Endothelial cell of hepatic sinusoid (primary cell): ENCODE data around the gene HTR3C.
"Not testable (repeated sequence)": the region's sequence is repeated elsewhere in the genome, so short reads cannot be mapped to it uniquely, and the experiment has no call there.

Source experiments
- in situ Hi-C: cut with HindIII; loops from 2 replicates; pipeline ENCODE4 v1.10.0; 2017; ENCODE audit warnings: low sequenced_read_pairs

The HTR3C gene

GRCh38 chr3:184029443-184029842 is 23.4 kb upstream of the HTR3C start:
- in situ Hi-C loops: no loop called here

DNA sequence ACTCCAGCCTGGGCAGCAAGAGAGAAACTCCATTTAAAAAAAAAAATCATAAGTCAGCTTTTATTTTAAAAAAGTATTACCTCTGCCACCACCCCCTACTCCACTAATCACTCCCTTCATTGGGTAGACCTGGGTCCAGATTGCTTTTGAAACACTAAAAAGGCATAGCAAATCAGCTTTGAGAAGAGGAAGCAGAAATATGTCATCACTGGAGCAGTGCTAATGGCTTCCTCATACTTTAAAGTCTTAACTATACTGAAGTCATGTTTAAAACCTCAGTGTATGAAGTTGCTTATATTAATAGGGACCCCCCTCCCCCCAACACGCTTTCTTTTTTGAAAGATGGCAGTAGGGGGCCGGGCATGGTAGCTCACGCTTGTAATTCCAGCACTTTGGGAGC is 22.3 kb upstream of the HTR3C start:
- in situ Hi-C loops: no loop called here

DNA sequence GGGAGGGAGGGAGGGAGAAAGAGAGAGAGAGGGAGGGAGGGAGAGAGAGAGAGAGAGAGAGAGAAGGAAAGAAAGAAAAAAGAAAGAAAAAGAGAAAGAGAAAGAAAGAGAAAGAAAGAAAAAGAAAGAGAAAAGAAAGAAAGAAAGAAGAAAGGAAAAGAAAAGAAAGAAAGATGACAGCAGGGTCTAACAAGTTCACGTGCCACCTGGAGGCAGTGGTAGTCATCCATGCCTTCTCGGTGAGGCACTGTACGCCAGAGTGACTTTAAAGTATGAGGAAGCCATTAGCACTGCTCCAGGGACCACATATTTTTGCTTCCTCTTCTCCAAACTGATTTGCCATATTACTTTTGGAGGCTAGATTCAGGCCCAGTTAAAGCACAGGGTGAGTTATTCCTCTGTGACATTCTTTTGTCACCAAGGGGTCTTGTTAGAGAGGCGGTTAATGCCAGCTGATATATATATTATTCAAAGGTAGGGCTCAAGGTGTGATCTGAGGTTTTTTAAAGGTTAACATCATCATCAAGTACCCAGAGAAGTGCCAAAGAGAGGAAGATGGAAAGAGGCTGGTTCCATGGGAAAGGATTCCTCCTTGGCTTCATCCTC is 21.6 kb upstream of the HTR3C start, which contains the start of gene HTR3D:
TSS of gene HTR3D (plus strand) at position 556 of the 606 bp plus-strand sequence. CDS start at position 556, 0 bp downstream.
- in situ Hi-C loops: no loop called here

- in situ Hi-C loops: no loop called here
Observed at GRCh38 chr3:184037816-184038215, 15.0 kb upstream of the HTR3C start.

DNA sequence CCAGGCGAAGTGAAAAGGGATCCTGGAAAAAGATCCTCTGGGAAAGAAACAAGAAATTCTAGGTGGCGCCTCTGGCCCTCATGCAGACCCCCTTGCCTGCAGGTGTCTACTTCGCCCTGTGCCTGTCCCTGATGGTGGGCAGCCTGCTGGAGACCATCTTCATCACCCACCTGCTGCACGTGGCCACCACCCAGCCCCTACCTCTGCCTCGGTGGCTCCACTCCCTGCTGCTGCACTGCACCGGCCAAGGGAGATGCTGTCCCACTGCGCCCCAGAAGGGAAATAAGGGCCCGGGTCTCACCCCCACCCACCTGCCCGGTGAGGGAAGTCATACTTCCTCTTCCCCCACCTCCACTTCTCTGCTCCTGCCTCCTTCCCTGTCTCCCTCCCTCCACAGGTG is 14.5 kb upstream of the HTR3C start:
- in situ Hi-C loops: not testable (repeated sequence)

DNA sequence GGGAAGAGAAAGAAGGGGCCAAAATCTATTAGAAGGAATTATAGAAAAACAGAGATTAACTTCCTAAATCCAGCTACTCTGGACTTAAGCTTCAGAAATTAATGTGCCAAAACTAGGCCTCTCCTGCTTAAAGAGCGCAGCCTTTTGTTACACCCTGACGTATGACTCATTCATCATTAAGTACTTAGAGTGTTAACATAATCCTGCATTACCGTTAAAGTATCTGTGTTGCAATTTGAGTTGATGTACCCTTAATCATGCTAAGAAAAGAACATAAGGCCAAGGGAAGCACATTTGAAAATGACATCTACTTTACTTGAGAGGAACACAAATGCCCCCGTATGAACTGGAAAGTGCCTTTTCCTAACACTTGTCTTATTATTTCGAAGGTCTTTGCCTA is 13.4 kb upstream of the HTR3C start:
- in situ Hi-C loops: no loop called here

DNA sequence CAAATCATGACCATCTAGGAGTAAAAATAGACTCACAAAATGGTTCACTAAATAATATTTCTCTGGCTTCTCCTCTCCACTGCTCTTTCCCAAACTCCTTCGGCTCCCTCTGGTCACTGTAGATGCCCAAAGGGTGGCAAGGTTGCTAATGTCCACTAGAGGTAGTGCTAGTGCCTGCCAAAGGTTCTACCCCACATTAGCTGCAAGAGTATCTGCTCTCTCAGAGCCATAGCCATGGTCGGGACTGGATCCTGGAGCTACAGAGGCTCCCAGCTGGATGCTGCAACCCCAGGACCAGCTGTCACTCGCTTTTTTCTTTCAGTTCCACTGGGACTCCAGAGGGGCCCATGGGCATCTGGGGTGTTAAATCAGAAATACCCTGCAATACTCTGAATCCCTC is 12.8 kb upstream of the HTR3C start:
- in situ Hi-C loops: no loop called here

- in situ Hi-C loops: no loop called here
Observed at GRCh38 chr3:184042617-184043016, 10.2 kb upstream of the HTR3C start.

DNA sequence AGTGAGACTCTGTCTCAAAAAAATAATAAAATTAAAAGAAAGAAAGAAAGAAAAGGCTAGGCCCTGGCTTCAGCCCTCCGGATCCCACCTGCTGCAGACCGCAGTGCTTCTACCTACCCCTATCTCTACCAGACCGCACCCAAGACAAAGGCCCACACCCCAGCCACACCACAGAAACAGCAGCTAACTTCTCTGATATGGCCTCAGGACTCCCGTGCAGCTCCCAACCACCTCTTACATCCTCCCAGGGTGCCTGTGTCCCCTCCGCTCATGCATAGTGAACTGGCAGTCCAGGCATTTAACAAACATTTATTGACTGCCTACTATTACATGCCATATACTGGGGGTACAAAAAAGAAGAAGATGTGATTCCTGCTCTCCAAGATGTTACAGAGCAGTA is 6.9 kb upstream of the HTR3C start:
- in situ Hi-C loops: no loop called here

- in situ Hi-C loops: loop anchor here (5.0 kb wide), 1 partner anchor 73 kb away; no protein-coding TSS in a partner anchor
Observed at GRCh38 chr3:184050217-184050847, 2.5 kb upstream of the HTR3C start.

DNA sequence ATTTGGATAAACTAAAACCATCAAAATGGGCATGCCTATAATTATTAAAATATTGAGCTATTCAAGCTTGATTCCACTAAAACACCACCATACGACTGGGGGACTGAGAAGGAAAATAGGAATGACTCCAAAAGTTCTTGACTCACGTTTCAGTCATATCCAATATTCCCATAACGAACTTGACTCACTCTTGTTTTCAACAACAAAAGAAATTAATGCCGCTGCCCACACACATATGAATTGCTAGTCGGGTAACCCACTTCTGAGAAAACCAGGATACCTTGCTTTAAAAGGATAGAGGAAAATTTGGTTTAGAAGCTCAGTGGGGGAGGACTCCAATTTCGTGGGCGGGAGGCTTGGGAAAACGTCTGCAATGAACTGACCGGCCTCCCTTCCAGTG is 5.2 kb downstream of the HTR3C start:
- in situ Hi-C loops: no loop called here

DNA sequence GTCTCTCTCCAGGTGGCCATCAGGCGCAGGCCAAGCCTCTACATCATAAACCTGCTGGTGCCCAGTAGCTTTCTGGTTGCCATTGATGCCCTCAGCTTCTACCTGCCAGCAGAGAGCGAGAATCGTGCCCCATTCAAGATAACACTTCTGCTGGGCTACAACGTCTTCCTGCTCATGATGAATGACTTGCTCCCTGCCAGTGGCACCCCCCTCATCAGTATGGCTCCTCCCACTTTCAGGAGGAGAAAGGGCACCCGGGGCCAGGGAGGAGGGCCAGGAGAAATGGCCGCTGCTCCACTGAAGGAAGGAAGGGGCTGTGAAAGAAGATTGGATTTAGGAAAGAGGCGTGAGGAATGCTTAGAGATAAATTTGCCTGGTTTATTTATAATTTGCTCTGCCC is 6.6 kb downstream of the HTR3C start:
- in situ Hi-C loops: no loop called here

GRCh38 chr3:184062637-184063036 is 9.8 kb downstream of the HTR3C start:
- in situ Hi-C loops: no loop called here

DNA sequence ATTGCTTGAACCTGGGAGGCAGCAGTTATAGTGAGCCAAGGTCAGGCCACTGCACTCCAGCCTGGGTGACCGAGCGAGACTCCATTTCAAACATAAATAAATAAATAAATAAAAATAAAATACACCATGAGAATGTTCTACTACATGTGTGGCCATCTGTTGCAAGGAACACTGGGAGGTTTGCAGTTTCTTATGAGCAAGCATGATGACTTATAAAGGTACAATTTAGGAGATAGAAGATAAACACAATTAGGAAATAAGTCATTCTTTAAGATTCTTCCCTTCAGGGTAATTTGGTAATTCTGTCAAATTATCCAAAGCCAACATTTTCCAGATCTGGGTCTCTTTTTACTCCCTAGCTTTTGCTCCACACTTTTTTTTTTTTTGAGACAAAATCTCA is 13.4 kb downstream of the HTR3C start:
- in situ Hi-C loops: no loop called here

GRCh38 chr3:184067573-184068055 is 14.8 kb downstream of the HTR3C start:
- in situ Hi-C loops: no loop called here

GRCh38 chr3:184068344-184068743 is 15.5 kb downstream of the HTR3C start:
- in situ Hi-C loops: no loop called here

DNA sequence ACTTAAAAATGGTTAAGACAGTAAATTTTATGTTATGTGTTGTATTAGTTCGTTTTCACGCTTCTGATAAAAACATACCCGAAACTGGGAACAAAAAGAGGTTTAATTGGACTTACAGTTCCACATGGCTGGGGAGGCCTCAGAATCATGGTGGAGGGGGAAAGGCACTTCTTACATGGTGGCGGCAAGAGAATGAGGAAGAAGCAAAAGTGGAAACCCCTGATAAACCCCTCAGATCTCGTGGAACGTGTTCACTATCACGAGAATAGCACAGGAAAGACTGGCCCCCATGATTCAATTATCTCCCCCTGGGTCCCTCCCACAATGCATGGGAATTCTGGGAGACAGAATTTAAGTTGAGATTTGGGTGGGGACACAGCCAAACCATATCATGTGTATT is 18.3 kb downstream of the HTR3C start:
- in situ Hi-C loops: loop anchor here (5.0 kb wide), 1 partner anchor 36 kb away; no protein-coding TSS in a partner anchor

- in situ Hi-C loops: loop anchor here (5.0 kb wide), 1 partner anchor 34 kb away; no protein-coding TSS in a partner anchor
Observed at GRCh38 chr3:184073621-184074020, 20.8 kb downstream of the HTR3C start.

- in situ Hi-C loops: no loop called here
Observed at GRCh38 chr3:184075901-184076300, 23.1 kb downstream of the HTR3C start.

DNA sequence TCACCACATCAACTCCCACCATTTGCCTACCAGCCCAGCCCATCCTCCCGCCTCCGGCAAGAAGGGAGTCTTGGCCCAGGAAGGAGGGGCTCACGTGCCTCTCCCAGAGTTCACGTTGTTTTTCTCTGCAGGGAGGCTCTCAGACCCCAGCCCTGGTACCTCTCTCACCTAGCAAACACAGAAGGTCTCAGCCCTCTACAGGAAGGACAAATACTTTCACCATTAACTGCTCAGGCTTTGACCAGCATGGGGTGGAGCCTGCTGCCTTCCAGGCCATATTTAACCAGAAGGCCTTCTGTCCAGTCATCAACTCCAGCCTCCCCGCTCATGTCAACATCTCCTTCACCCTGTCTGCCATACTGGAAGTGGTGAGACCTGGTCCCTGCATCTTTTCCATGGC is 25.0 kb downstream of the HTR3C start:
- in situ Hi-C loops: no loop called here

- in situ Hi-C loops: no loop called here
Observed at GRCh38 chr3:184078851-184079250, 26.0 kb downstream of the HTR3C start.

GRCh38 chr3:184081116-184081830 is 28.4 kb downstream of the HTR3C start:
- in situ Hi-C loops: no loop called here
